Measurements from ENCODE around the gene TEAD3.

GRCh38 chr6:35432291-35432690 is 64.6 kb downstream of the TEAD3 start:
- TF ChIP-seq, protein P1, sequence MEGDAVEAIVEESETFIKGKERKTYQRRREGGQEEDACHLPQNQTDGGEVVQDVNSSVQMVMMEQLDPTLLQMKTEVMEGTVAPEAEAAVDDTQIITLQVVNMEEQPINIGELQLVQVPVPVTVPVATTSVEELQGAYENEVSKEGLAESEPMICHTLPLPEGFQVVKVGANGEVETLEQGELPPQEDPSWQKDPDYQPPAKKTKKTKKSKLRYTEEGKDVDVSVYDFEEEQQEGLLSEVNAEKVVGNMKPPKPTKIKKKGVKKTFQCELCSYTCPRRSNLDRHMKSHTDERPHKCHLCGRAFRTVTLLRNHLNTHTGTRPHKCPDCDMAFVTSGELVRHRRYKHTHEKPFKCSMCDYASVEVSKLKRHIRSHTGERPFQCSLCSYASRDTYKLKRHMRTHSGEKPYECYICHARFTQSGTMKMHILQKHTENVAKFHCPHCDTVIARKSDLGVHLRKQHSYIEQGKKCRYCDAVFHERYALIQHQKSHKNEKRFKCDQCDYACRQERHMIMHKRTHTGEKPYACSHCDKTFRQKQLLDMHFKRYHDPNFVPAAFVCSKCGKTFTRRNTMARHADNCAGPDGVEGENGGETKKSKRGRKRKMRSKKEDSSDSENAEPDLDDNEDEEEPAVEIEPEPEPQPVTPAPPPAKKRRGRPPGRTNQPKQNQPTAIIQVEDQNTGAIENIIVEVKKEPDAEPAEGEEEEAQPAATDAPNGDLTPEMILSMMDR (IDR thresholded peaks at IDR 0.05): no peak
- TF ChIP-seq POLR2AphosphoS5 (IDR thresholded peaks at IDR 0.05): no peak
- no peak for TF ChIP-seq POLR2A (IDR thresholded peaks at IDR 0.05)
